ENCODE data around the gene CCR6. TPM values are rescaled to one million over a fixed set of nuclear protein-coding genes. Genes with fewer than 3 reads are reported as not detected.

Gene CCR6
- total RNA-seq, 1 experiment from 2014 or later: not detected

DNA sequence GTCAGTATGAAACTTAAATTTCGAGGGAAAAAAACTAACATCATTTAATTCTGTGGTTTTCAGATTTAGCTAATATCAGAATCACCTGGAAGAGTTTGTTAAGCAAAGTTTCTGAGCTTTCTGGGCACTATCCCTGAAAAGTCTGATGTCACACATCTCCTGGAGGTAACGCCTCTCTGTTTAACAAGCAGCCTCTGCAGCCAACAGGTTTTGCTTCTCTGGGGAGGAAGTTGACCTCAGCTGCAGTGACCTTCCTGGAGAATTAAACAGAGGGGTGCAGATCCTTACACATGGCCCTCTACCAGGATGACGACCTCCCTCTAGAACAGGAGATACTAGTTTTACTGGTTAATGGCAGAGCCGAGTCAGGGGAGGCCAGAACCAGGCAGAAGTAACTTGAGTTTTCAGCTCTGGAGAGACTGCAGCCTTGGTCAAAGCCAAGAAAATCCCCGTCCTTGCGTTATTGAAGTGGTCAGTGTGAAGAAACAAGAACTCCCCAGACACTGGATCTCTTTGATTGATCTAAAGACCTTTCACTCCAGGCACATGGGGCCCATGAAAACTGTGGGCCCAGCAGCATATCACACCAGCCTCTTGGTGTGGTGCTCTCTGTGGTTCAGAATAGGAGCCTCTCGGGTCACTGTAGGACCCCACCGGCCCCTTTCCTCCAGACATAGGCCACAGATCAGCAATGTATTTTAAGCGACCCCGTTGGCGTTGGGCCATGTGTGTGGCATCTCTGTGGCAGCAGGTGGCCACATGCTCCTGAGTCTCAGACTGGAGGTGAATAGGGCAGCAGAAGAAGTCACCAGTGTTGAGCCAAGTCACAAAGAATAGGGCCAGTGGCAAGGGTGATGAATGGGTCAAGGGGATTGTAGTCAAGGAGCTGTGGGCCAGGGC lies 33.4 kb upstream of the CCR6 start:
- TF ChIP-seq, protein P1, sequence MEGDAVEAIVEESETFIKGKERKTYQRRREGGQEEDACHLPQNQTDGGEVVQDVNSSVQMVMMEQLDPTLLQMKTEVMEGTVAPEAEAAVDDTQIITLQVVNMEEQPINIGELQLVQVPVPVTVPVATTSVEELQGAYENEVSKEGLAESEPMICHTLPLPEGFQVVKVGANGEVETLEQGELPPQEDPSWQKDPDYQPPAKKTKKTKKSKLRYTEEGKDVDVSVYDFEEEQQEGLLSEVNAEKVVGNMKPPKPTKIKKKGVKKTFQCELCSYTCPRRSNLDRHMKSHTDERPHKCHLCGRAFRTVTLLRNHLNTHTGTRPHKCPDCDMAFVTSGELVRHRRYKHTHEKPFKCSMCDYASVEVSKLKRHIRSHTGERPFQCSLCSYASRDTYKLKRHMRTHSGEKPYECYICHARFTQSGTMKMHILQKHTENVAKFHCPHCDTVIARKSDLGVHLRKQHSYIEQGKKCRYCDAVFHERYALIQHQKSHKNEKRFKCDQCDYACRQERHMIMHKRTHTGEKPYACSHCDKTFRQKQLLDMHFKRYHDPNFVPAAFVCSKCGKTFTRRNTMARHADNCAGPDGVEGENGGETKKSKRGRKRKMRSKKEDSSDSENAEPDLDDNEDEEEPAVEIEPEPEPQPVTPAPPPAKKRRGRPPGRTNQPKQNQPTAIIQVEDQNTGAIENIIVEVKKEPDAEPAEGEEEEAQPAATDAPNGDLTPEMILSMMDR (IDR thresholded peaks at IDR 0.05): no peak
- TF ChIP-seq POLR2AphosphoS5 (IDR thresholded peaks at IDR 0.05; ENCODE audit: low read depth, low read length): no peak
- TF ChIP-seq SIN3A (IDR thresholded peaks at IDR 0.05; ENCODE audit: borderline replicate concordance, insufficient read depth, low read depth, low read length): no peak
- no peak for TF ChIP-seq TCF7L2 (IDR thresholded peaks at IDR 0.05; ENCODE audit: low read depth, low read length)
- TF ChIP-seq, protein P2, sequence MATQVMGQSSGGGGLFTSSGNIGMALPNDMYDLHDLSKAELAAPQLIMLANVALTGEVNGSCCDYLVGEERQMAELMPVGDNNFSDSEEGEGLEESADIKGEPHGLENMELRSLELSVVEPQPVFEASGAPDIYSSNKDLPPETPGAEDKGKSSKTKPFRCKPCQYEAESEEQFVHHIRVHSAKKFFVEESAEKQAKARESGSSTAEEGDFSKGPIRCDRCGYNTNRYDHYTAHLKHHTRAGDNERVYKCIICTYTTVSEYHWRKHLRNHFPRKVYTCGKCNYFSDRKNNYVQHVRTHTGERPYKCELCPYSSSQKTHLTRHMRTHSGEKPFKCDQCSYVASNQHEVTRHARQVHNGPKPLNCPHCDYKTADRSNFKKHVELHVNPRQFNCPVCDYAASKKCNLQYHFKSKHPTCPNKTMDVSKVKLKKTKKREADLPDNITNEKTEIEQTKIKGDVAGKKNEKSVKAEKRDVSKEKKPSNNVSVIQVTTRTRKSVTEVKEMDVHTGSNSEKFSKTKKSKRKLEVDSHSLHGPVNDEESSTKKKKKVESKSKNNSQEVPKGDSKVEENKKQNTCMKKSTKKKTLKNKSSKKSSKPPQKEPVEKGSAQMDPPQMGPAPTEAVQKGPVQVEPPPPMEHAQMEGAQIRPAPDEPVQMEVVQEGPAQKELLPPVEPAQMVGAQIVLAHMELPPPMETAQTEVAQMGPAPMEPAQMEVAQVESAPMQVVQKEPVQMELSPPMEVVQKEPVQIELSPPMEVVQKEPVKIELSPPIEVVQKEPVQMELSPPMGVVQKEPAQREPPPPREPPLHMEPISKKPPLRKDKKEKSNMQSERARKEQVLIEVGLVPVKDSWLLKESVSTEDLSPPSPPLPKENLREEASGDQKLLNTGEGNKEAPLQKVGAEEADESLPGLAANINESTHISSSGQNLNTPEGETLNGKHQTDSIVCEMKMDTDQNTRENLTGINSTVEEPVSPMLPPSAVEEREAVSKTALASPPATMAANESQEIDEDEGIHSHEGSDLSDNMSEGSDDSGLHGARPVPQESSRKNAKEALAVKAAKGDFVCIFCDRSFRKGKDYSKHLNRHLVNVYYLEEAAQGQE (IDR thresholded peaks at IDR 0.05; ENCODE audit: insufficient read depth in 1 of 2, low read depth in 2 of 2, low read length in 1 of 2): no peak
- BruUV-seq (replicated peaks): no TSS peak
- no peak overlapping the region for H3K4me3 ChIP-seq (ENCODE audit: low read depth in 2 of 2, low read length in 2 of 2)
- H3K9me3 ChIP-seq (ENCODE audit: control insufficient read depth, insufficient read depth, low read depth, low read length): 0 out of 2 replicates have a peak, but pooled peaks cover 3% of the 10 kb centered on the region
- H3K36me3 ChIP-seq (ENCODE audit: control insufficient read depth, insufficient read depth, low read length): no peaks in the 10 kb centered on the region
- ATAC-seq: no peak
- H3K4me1 ChIP-seq (ENCODE audit: control insufficient read depth, insufficient read depth, low read length): no peaks in the 10 kb centered on the region
- H3K27ac ChIP-seq (ENCODE audit: low read length): no peak overlapping the region
- intact Hi-C loops (cut with micrococcal nuclease; ENCODE audit: unreplicated experiment): no loop called here
- H3K27me3 ChIP-seq (ENCODE audit: control insufficient read depth, insufficient read depth, low read length): peaks cover 2% of the 10 kb centered on the region; the same call in 1 of the 2 replicates
- DNase-seq (ENCODE audit: low read depth, low spot score): no peak
- in situ Hi-C loops (cut with HindIII; ENCODE audit: low pct_unique_long_range_greater_than_20kb, low sequenced_read_pairs): no loop called here
- CTCF ChIA-PET: no interaction called here
- POLR2A ChIA-PET: interaction anchor here (0.6 kb wide), 1 partner anchor 44 kb away, joined by 8 read pairs; no protein-coding TSS in a partner anchor

DNA sequence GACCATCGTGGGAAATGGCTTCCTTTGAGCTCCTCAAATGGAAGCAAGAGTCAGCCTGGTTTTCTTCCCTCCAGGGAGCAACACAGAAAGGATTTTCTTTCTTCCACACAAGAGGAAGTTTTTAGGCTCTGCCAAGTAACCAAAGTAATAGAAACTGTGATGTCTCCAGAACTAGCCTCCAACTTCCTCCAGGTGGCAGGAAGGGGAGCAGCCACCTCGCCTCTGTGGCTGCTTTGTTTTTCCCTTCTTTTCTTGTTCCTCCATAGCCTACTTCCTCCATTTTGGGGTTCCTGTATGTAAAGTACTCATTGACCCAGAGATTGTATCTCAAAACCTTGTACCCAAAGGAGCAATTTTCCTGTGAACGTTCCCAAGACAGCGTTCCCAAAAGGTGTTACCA lies 32.7 kb upstream of the CCR6 start:
- Histone ChIP-seq H3K27ac (ENCODE audit: low read length) (no peak overlapping the region), H3K4me3 (ENCODE audit: low read depth in 2 of 2, low read length in 2 of 2) (no peak overlapping the region), H3K9me3 (ENCODE audit: control insufficient read depth, insufficient read depth, low read depth, low read length) (0 out of 2 replicates have a peak, but pooled peaks cover 3% of the 10 kb centered on the region), H3K36me3 (ENCODE audit: control insufficient read depth, insufficient read depth, low read length) (no peaks in the 10 kb centered on the region), H3K27me3 (ENCODE audit: control insufficient read depth, insufficient read depth, low read length) (peaks cover 2% of the 10 kb centered on the region; the same call in 1 of the 2 replicates), H3K4me1 (ENCODE audit: control insufficient read depth, insufficient read depth, low read length) (no peaks in the 10 kb centered on the region)
- no peak for ATAC-seq
- BruUV-seq (replicated peaks): no TSS peak
- POLR2A ChIA-PET: no interaction called here
- no peak for DNase-seq (ENCODE audit: low read depth, low spot score)
- intact Hi-C loops (cut with micrococcal nuclease; ENCODE audit: unreplicated experiment): no loop called here
- TF ChIP-seq SIN3A (IDR thresholded peaks at IDR 0.05; ENCODE audit: borderline replicate concordance, insufficient read depth, low read depth, low read length): no peak
- TF ChIP-seq, protein P1 (IDR thresholded peaks at IDR 0.05): no peak
- TF ChIP-seq, protein P2 (IDR thresholded peaks at IDR 0.05; ENCODE audit: insufficient read depth in 1 of 2, low read depth in 2 of 2, low read length in 1 of 2): no peak
- TF ChIP-seq POLR2AphosphoS5 (IDR thresholded peaks at IDR 0.05; ENCODE audit: low read depth, low read length): no peak
- TF ChIP-seq TCF7L2 (IDR thresholded peaks at IDR 0.05; ENCODE audit: low read depth, low read length): no peak
- in situ Hi-C loops (cut with HindIII; ENCODE audit: low pct_unique_long_range_greater_than_20kb, low sequenced_read_pairs): no loop called here
- CTCF ChIA-PET: interaction anchor here (0.8 kb wide), 1 partner anchor 17 kb away, joined by 4 read pairs; no protein-coding TSS in a partner anchor
